Measurements from ENCODE around the gene GET4.

Gene GET4

DNA sequence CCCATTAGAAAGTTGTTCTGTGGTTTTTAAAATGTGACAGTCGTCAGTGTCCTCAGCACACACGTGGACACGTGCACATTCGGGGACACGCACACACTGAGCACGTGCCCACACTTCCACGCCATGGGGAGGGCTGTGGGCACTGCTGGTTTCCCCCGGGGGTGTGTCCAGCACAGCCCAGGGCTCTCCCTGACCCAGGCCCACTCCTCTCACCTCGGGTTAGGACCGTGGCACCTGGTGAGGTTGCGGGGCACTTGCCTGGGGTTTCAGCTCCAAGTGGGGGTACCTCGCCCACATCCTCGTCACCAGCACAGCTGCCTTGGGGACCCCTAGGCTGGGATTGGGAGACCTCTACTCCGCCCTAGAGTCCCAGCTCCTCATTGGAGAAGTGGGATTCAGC is 20.7 kb downstream of the GET4 start:
- ChIA-PET POLR2A (no interaction called here), CTCF (no interaction called here)
- DNase-seq (ENCODE audit: extremely low spot score) = no peak
- TF ChIP-seq ELF4 (IDR thresholded peaks at IDR 0.05) (no peak), NFRKB (IDR thresholded peaks at IDR 0.05) (no peak), FOXA1 (IDR thresholded peaks at IDR 0.05) (no peak), ARNT (IDR thresholded peaks at IDR 0.05) (no peak), LEF1 (IDR thresholded peaks at IDR 0.05; ENCODE audit: borderline replicate concordance) (no peak), TARDBP (IDR thresholded peaks at IDR 0.05) (no peak), CTBP1 (IDR thresholded peaks at IDR 0.05; ENCODE audit: borderline replicate concordance) (no peak), FOXM1 (IDR thresholded peaks at IDR 0.05; ENCODE audit: borderline replicate concordance) (no peak), L3MBTL2 (conservative IDR thresholded peaks at IDR 0.05) (no peak), ZNF384 (IDR thresholded peaks at IDR 0.05) (no peak), FOXK2 (IDR thresholded peaks at IDR 0.05) (no peak), HDGF (IDR thresholded peaks at IDR 0.05; ENCODE audit: borderline replicate concordance) (no peak), BHLHE40 (IDR thresholded peaks at IDR 0.05; ENCODE audit: borderline replicate concordance) (no peak)
- TF ChIP-seq, protein P1, sequence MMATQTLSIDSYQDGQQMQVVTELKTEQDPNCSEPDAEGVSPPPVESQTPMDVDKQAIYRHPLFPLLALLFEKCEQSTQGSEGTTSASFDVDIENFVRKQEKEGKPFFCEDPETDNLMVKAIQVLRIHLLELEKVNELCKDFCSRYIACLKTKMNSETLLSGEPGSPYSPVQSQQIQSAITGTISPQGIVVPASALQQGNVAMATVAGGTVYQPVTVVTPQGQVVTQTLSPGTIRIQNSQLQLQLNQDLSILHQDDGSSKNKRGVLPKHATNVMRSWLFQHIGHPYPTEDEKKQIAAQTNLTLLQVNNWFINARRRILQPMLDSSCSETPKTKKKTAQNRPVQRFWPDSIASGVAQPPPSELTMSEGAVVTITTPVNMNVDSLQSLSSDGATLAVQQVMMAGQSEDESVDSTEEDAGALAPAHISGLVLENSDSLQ (IDR thresholded peaks at IDR 0.05) = no peak

DNA sequence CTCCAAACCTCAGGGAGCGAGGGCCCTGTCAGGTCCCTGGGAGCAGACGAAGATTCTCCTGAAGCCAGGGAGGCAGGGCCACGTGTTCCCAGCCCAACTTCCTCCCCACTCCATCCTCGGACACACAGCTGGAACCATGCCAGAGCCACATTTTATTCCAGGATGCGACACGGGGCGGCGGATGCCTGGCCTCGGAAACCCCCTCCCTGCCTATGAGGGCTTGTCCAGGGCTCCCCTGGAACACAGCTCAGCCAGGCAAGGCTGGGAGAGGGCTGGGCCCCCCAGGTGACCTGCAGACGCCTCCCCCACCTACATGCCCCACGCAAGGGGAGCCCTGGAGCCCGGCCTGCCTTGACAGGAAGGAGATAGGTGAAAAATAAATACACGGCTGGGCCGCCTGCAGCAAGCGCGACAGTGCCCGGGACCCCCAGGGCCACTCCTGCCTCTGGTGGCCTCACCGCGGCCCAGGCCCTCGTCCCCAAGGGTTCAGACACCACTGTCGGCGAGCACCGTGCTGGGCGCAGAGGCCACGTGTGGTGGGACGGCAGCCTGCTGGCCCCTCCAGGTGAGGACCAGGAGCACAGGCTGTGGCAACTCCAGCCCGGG is 21.5 kb downstream of the GET4 start:
- ChIA-PET POLR2A (no interaction called here), CTCF (no interaction called here)
- no peak for DNase-seq (ENCODE audit: extremely low spot score)
- TF ChIP-seq CTBP1 (IDR thresholded peaks at IDR 0.05; ENCODE audit: borderline replicate concordance) = no peak
- no peak for TF ChIP-seq ZNF384 (IDR thresholded peaks at IDR 0.05)
- TF ChIP-seq, protein P1 (IDR thresholded peaks at IDR 0.05) = no peak
- no peak for TF ChIP-seq SUZ12 (IDR thresholded peaks at IDR 0.05)
- TF ChIP-seq SP1 (IDR thresholded peaks at IDR 0.05) = no peak
- no peak for TF ChIP-seq FOXA1 (IDR thresholded peaks at IDR 0.05)
- TF ChIP-seq NFRKB (IDR thresholded peaks at IDR 0.05) = no peak
- TF ChIP-seq FOXM1 (IDR thresholded peaks at IDR 0.05; ENCODE audit: borderline replicate concordance) = no peak
- TF ChIP-seq ARNT (IDR thresholded peaks at IDR 0.05) = no peak
- TF ChIP-seq HDGF (IDR thresholded peaks at IDR 0.05; ENCODE audit: borderline replicate concordance) = no peak
- no peak for TF ChIP-seq L3MBTL2 (conservative IDR thresholded peaks at IDR 0.05)
- no peak for TF ChIP-seq TARDBP (IDR thresholded peaks at IDR 0.05)
- TF ChIP-seq BHLHE40 (IDR thresholded peaks at IDR 0.05; ENCODE audit: borderline replicate concordance) = no peak
- TF ChIP-seq FOXK2 (IDR thresholded peaks at IDR 0.05) = no peak
- no peak for TF ChIP-seq ELF4 (IDR thresholded peaks at IDR 0.05)

DNA sequence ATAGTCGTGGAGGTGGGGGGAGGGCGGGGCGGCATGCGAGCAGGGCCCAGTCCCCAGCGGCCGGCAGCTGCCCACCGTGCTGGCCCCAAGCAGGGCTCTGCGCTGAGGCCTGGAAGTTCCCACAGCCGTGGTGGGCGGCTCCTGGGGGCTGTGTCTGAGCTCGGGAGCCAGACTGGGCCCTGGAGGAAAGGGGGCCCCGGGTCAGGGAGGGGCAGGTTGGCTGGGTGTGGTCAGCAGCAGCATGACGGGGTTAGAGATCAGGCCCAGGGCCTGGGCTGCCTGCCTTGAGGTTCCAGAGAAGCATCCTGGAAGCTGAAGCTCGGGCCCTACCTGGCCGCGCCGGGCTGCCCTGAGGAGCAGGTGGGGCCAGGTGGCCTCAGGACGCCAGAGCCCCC is 22.1 kb downstream of the GET4 start:
- no peak for TF ChIP-seq TARDBP (IDR thresholded peaks at IDR 0.05)
- no peak for TF ChIP-seq HDGF (IDR thresholded peaks at IDR 0.05; ENCODE audit: borderline replicate concordance)
- no peak for TF ChIP-seq FOXM1 (IDR thresholded peaks at IDR 0.05; ENCODE audit: borderline replicate concordance)
- TF ChIP-seq NFRKB (IDR thresholded peaks at IDR 0.05) = no peak
- TF ChIP-seq LEF1 (IDR thresholded peaks at IDR 0.05; ENCODE audit: borderline replicate concordance) = no peak
- no peak for TF ChIP-seq BHLHE40 (IDR thresholded peaks at IDR 0.05; ENCODE audit: borderline replicate concordance)
- no peak for TF ChIP-seq FOXA1 (IDR thresholded peaks at IDR 0.05)
- no peak for TF ChIP-seq CTBP1 (IDR thresholded peaks at IDR 0.05; ENCODE audit: borderline replicate concordance)
- no peak for TF ChIP-seq SP1 (IDR thresholded peaks at IDR 0.05)
- TF ChIP-seq ARNT (IDR thresholded peaks at IDR 0.05) = no peak
- ChIA-PET CTCF (no interaction called here), POLR2A (no interaction called here)
- no peak for DNase-seq (ENCODE audit: extremely low spot score)

DNA sequence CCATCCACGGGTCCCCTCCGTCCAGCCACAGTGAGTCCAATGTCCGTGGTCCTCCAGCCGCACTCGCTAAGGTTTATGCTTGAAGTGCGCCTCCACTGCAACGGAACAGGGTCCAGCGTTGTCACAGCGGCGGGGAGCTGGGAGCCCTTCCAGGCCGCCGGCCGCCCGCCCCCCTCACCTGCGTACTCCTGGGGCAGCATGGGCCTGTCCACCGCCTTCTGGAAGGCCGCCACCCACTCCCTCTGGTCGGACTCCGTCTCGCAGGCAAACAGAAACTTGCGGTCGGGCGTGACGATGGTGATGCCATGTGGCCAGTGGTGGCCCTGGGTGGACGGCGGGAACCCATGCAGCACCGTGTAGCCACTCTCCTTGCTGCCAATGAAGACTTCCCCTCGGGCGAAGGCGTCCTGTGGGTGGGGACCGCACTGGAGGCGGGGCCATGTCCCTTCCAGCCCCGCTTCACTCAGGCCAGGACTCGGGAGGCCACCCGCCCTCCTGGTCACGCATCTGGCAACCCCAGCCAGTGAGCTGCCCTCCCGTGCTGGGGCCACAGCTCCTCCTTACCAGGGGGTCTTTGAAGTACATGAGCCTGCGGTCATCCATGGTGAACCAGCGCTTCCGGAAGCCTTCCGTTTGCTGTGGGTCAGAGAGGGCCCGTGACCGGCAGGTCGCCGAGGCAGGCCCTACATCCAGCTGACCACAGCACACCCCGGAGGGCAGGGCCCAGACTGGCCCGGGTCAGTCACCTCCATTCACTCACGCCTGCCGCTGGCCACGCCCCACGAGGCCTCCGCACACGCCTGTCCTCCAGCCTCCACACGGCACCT is 22.7 kb downstream of the GET4 start:
- ChIA-PET POLR2A (no interaction called here), CTCF (no interaction called here)
- no peak for DNase-seq (ENCODE audit: extremely low spot score)
- TF ChIP-seq SP1 (IDR thresholded peaks at IDR 0.05) (no peak), CTBP1 (IDR thresholded peaks at IDR 0.05; ENCODE audit: borderline replicate concordance) (no peak), HDGF (IDR thresholded peaks at IDR 0.05; ENCODE audit: borderline replicate concordance) (no peak), NFRKB (IDR thresholded peaks at IDR 0.05) (no peak), LEF1 (IDR thresholded peaks at IDR 0.05; ENCODE audit: borderline replicate concordance) (no peak)
- TF ChIP-seq, protein P1 (IDR thresholded peaks at IDR 0.05) = no peak

DNA sequence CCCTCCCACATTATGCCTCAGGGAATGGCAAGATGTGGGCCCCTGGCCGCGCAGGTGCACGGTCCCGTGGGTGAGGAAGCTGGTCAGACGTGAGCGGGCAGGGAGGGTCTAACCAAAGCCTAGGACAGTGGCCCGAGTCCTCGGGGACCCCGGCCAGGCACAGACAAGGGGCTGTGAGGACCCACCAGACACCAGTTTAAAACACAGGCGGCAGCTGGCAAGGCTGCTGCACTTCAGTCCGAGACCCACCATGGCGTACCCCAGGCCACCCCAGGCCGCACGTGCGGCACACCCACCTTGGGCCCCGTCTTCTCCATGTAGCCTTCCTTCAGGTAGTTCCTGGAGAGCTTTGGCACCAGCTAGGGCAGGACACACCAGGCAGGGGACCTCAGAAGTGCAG is 23.5 kb downstream of the GET4 start:
- CTCF ChIA-PET = no interaction called here

DNA sequence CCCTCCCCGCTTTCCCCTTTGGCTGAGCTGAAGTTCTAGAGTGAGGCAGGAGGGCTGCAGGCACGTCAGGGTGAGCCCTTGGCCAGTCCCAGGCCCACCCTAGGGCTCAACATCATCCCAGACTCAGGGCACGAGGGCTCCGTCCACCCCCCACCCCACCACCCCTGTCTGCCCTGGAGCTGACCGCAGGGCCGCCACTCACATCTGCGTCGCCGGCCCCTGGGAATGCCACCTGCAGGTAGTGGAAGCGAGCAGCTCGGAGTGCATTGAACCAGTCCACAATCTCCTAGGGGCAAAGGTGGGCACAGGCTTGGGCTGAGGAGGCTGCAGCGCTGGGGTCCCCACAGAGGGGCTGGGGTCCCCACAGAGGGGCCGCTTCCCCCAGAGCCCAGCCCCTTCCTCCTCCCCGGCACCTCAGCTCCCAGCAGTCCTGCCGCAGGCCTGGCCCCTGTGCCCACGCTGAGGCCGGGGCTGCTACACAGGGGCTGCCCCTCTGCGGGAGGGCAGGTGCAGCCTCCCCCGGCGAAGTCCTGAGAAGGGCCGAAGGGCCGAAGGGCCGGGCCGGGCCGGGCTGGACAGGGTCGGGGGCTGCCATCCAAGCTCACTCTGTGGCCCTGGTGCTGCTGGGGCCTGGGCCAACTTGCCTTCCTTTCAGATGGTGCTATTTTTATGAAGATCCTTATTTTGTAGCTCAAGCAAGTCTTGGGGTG is 24.1 kb downstream of the GET4 start:
- POLR2A ChIA-PET = no interaction called here
- CTCF ChIA-PET = no interaction called here
- DNase-seq (ENCODE audit: extremely low spot score) = no peak
- no peak for TF ChIP-seq FOXA1 (IDR thresholded peaks at IDR 0.05)
- no peak for TF ChIP-seq ARNT (IDR thresholded peaks at IDR 0.05)
- TF ChIP-seq CTBP1 (IDR thresholded peaks at IDR 0.05; ENCODE audit: borderline replicate concordance) = no peak
- no peak for TF ChIP-seq NFRKB (IDR thresholded peaks at IDR 0.05)
- TF ChIP-seq, protein P1 (IDR thresholded peaks at IDR 0.05) = no peak
- no peak for TF ChIP-seq HDGF (IDR thresholded peaks at IDR 0.05; ENCODE audit: borderline replicate concordance)
- TF ChIP-seq TARDBP (IDR thresholded peaks at IDR 0.05) = no peak
- TF ChIP-seq SP1 (IDR thresholded peaks at IDR 0.05) = no peak
- no peak for TF ChIP-seq L3MBTL2 (conservative IDR thresholded peaks at IDR 0.05)
- TF ChIP-seq BHLHE40 (IDR thresholded peaks at IDR 0.05; ENCODE audit: borderline replicate concordance) = no peak
- TF ChIP-seq ZNF384 (IDR thresholded peaks at IDR 0.05) = no peak

More for the DNA sequence above, 23.5 kb downstream of the GET4 start:
- POLR2A ChIA-PET = no interaction called here
- no peak for DNase-seq (ENCODE audit: extremely low spot score)
- TF ChIP-seq L3MBTL2 (conservative IDR thresholded peaks at IDR 0.05) = no peak

Measured in HEK293T (cell line).